Stimulated activated CD8-positive, alpha-beta memory T cell treated with anti-CD3 and anti-CD28 coated beads, Interleukin-4, amount 100 ng/mL, for 4 hours (primary cell): ENCODE results near the gene PDXK.

Experiments used
- DNase-seq, 2 donors: peaks; one replicate each; pipeline ENCODE4 v3.0.0-alpha.2; 2020; ENCODE audit warnings: low read depth in 2 of 2, low spot score in 1 of 2

The PDXK gene

DNA sequence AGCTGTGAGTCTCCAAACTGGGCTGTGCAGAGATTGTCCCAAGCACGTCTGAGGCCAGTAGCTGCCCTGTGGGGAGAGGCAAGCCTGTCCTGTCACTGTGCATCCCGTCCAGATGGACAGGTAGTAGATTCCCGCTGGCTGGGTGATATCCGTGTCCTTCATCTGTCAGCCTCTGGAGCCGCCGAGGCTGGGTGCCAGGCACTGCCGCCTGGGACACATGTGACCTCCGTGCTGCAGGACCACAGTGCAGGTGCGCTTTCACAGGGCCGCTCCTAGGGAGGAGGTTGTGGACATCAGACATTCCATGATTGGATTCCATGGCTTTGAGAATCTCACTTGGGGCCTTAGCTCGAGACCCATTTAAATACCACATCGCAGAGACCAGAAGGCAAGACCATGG, 4.7 kb downstream of the PDXK start:
- DNase-seq: no peak

DNA sequence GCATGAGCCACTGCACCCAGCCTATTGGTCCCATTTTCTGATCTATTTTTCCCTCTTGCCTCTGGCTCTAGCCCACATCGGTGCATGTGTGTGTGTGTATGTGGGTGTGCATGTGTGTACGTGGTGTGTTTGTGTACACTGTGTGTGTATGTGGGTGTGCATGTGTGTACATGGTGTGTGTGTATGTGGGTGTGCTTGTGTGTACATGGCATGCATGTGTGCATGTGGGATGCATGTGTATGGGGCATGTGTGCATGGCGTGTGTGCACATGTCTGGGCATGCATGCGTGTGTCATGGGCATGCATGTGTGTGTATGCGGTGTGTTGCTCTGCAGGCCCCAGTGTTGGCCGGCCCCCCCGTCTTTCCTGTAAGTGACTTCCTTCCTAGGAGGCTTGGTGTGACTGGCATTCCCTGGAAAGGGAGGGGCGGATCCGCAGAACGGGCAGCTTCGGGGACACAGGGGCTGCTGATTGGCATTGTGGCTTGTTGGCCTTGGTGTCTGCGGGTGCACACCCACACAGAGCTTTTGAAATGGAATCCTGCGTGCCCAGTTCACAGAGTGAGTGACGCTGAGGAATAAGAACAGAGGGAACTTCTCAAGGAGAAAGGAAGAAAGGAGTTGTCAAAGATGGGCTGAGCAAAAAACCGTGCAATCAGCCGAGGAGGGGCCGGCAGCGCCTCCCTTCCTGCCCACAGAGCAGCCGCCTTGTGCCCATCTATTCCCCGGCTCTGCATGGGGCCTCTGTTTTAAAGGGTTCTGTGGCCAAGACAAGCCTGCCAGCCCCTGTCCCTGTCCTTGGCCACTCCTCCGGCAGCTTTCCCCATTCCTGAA, 8.0 kb downstream of the PDXK start:
- no peak for DNase-seq

DNA sequence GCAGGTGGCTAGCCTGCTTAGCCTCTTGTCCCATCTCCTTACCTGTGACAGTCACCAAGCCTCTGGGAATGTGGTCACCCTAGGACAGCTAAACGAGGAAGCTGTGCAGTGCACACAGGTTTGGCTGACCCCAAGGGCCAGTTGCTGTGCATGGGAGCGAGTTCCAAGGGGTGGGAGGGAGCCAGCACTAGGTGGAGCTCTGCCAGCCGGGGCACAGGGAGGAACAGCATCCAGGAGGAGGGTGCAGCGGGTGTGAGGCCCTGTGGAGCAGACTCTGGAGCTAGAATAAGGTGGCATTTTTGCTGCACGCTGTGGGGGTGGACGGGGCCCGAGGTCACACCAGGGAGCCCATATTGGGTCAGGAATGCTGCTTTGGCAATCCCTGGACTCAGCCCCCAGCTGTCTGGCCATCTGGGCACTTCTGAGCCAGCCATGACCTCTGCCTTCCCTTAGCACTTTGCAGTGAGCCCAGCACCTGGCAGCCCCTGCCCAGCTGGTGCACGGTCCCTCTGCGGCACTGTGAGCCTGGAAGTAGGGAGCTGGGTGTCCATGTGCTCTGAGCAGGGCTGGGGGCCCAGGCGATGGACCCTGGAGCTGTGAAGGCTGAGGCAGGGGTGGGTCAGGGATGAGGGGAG, 8.7 kb downstream of the PDXK start:
- DNase-seq: no peak

DNA sequence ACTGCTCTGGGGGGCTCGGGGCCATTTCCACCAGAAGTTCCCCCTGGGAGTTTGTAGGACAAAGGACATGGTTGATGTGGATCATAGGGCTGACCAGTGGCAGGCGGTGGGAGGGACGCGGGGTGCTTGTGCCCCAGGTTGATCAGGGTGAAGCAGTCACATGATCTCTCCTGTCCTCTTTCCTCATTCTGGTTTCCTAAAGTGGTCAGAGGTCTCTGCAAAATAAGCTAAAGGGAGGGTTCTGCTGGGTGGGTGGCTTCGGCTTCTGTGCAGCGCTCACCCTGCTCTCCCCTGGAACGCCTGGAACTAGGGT, 9.2 kb downstream of the PDXK start:
- DNase-seq: no peak

DNA sequence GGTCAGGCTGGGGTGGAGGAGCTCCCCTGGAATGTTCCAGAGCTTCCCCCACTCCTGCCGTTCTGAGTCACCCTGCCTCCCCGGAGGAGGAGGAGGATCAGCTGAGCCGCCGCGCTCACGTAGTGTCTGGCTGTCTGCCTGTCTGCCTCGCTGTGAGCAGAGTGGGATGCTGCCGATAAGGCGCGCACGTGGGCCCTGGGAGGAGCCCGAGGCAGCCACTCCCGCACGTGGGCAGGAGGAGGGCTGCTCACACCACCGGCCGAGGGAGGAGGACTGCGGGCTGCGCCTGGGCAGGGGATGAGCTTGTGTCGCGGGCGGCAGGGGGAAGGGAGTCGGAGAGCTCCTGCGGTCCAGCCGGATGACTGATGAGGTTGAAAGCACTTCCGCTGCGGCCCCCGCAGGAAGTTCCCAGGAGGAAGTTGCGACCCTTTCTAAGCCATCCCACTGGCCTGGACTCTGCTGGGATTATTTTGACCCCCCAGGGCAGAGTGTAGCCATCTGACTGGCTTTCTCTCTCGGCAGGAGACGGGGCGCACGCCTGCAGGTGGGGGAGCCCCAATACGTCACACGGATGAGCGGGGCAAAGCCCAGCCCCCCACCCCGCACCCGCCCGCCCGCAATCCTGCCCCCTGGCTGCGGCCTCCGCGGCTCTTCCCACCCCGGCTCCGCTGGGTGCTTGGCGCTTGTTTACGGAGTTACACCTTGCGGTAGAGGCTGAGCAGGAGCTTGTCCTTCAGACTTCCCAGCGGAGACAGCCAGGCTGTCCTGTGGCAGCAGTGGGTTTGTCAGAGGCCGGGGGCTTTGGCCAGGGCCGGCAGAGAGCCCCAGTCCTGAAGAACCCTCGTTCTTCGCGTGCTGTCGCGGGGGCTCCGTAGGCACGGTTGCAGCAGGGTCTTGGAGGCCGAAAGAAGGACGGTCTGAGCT, 9.8 kb downstream of the PDXK start:
- DNase-seq: peak; percentile 54 to 81

DNA sequence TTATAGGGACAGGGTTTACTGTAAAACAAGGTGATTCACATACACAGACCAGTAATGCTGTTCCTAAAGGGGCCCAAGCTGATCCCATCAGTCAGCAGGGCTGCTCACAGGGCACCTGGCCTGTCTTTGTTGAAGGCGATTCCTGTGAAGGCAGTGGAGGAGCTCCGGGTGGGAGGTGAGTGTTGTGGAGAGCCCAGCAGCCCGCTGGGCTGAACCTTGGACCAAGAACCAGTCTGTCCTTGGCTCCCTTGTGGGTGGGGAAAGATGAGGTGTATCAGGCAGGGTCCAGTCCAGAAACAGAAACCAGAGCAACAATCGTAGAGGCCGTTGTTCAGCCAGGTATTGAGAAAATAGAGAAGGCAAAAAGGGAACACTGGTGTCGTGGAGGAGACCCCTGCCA, 12.5 kb downstream of the PDXK start:
- no peak for DNase-seq

DNA sequence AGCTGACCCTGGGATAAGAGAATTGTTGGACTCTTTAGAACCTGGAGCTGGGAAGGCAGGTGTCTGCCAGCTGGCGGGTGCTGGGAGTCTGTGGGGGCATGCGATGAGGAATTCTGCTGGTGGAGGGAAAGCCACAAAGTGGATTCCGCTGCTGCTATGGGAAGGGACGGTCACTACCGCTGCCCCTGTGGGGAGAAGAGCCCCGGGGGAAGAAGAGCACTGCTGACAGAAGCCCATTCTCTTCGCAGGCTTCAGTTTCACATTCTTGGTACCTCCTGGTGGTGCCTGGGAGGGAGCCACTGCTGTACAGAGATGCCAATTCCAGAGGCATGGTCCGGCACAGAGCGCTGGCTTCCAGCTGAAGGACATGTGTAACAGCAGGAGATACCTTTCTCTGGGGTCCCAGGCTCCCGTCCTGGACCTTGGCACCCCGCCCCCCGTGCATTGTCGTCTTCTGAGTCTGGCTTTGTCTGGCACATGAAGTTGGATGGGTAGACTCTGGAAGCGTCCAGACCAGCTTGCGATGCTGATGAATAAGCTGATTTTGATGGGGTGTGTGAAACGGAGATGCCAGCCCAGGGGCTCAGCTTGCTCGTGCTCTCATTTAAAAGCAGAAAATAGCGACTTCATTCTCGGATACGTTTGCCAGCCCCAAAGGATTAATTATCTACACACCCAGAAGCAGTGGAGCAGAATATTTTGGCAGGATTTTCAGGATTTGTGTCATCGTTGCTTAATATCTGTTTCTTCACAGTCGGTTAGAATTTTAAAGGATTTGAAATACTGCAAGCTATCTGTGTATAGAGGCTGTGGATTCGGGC, 13.2 kb downstream of the PDXK start:
- no peak for DNase-seq

DNA sequence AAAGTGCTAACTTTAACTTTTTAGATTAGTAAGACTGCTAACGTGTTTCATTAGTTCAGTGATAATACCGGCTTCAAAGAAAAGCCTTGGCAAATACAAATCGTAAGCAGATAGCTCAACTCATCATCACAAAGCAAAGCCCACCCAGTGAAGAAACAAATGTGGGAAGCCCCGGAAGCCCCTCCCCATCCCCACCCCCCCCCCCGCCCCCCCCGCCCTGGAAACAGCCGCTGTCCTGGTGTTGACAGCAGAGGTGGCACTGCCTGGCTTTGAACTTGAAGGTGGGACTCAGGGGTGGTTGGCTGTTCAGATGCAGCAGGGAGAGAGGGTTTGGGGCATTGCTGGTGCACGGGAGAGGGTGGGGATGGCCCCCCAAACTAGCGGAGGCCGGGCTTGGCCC, 14.1 kb downstream of the PDXK start:
- DNase-seq: no peak

DNA sequence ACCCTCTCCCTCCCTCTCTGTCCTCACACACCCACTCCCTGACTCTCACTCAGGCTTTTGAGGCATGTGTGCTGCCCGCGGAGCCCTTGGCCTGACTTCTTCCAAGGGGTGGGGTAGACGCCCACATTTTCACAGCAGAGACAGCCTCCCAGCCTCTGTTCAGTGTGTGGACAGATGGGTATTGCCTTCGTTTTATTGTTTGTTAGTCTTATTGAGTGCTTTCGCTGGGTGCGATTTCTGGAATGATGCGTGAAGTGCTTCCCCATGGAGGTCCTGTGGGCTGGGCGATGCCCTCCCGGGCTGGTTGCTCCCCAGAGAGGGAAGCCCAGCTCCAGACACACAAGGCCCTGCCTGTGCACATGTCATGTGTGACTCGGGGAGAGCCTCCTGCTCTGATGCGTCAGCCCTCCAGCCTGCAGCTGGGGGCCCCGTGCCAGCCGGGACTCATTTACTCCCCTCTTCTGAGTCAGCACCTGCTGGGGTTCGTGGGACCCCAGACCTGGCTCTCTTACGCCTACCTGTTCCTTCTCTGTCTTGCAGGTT, 14.7 kb downstream of the PDXK start:
- peak in 1 of 2 donors; percentile 28 for DNase-seq

DNA sequence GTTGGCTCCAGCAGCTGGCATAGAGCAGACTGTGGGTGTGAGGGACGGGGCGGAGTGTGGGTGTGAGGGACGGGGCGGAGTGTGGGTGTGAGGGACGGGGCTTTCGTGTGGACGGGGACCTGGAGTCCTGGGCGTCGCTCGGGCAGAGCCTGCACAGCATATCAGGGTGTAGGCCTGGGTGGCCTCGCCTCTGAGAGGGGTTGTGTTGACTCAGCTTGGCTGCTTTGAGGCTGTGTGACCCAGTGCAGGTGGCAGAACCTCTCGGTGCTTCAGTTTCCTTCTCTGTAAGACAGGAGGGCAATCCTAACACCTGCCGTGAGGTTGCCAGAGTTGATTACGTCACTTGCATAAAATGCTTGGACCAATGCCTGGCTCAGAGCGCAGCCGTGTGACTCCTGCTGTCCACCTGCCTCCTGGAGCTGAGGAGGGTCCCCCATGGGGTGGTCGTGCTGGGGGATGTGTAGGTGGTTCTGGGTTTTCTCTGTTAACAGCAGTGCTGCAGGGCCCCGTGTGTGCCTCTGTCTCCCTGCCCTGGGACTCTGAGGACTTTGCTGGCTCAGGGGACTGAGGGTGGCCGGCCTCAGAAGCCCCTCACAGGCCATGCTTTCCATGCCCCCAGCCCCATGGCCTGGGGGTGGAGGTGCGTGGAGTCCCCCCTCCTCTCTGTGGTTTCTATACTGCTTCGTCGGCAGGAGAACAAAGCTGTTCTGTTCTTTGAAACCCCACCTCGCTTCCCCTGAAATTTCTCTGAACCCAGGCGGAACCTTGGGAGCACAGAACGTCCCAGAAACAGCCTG, 15.4 kb downstream of the PDXK start:
- no peak for DNase-seq

DNA sequence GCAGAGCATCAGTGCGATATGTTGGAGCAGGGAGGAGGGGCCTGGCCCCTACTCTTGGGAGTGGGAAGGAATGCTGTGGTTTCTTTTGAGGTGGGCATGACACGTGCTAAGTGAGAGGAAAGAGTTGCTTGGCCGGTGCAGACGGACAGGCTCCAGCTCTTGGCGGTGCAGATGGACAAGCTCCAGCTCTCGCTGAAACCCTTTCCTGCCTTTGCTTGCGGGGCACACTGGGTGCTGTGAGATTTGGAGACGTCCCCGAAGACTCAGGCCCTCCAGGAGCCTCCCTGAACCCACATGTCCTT, 15.9 kb downstream of the PDXK start:
- no peak for DNase-seq

DNA sequence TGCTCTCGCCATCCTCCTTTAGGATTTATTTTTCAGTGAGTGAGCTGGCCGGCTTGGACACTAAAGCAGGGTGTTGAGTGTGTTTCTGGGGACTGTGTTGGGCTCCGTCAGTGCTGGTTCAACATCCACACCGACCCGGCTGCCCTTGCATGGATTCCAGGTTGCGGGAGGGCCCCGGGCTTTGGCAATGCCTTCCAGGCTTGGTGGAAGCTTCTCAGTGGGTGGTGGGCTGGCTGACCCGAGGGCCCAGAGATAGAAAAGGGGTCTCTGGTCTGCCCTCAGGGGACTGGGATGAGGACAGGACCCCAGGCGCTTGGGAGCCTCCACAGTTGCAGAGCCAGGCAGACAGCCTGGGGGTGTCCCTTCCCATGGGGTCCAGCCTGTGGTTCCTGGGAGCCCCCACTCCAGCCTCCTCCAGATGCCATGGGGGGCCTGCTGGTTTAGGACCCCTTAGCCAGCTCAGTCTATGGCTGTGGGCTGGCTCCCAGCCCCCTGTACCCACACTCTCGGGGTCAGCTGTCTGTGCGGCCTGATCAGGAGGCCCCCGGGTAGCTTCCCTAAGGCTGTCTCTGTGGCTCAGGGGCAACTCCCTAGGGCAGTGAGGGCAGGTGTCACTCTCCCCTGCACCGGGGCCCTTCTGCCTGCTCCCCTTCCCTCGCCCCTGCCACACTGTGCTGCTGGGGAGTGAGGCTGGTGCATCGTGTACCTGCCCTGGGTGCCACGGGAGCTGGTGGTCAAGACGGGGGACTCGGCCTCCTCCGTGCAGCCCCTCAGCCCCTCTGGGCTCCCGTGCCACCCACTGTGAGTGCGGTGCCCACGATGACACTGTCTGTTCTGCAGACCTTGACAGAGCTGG, 16.5 kb downstream of the PDXK start:
- DNase-seq: no peak

DNA sequence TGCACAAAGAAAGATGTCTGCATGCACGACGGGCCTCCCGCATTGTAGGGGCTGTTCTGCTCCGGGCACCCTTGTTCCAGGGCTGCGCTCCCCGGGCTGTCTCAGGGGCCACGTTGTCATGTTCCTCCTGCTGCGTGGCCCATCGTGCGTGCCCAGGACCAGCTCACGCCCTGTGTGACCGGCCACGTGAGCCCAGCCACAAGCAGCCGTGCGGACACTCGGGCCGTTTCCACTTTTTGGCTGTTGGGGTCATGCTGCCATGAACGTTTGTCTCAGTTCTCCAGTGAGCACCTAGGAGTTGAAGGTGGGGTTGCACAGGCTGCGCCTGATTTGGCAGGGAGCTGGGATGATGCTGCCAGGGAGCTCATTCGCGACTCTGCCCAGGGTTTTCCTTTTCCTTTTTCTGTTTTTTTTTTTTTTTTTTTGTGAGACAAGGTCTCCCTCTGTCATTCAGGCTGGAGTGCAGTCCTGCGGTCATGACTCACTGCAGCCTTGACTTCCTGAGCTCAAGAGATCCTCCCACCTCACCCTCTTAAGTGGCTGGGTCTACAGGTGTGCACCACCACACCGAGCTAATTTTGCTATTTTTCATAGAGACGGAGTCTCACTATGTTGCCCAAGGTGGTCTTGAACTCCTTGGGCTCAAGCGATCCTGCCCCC, 17.4 kb downstream of the PDXK start:
- DNase-seq: no peak

DNA sequence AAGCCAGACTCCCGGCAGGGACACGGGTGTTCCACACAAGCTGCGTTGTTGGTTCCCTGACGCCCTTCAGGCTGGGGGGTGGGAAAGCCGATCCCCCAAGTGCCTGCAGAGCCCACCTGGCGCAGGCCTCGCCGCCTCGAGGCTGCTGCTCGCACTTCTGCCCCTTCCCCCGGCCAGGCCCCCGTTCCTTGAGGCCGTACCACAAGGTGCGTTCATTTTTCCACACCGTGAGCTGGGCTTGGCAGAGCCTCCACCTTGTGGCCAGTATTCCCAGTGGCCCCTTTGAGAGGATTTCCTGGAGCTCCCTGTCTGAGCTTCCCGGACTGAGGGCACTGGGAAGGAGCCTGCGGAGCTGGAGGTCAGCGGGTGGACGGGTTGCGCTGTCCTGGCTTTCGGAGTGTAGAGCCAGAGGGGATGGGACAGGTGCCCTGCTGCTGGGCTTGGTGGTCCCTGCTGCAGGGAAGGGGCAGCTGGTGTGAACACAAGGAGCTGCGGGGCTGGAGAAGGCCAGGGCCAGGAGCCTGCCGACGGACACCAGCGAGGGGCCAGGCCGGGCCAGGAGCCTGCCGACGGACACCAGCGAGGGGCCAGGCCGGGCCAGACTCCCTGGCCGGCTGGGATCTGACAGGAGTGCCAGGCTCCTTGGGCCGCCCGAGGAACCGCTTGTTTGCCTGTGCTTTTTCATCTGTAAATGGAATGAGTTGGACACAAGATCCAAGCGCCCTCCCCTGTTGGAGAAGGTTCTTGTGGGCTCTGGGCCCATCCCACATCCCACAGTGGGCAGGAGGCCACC, 18.4 kb downstream of the PDXK start:
- no peak for DNase-seq

DNA sequence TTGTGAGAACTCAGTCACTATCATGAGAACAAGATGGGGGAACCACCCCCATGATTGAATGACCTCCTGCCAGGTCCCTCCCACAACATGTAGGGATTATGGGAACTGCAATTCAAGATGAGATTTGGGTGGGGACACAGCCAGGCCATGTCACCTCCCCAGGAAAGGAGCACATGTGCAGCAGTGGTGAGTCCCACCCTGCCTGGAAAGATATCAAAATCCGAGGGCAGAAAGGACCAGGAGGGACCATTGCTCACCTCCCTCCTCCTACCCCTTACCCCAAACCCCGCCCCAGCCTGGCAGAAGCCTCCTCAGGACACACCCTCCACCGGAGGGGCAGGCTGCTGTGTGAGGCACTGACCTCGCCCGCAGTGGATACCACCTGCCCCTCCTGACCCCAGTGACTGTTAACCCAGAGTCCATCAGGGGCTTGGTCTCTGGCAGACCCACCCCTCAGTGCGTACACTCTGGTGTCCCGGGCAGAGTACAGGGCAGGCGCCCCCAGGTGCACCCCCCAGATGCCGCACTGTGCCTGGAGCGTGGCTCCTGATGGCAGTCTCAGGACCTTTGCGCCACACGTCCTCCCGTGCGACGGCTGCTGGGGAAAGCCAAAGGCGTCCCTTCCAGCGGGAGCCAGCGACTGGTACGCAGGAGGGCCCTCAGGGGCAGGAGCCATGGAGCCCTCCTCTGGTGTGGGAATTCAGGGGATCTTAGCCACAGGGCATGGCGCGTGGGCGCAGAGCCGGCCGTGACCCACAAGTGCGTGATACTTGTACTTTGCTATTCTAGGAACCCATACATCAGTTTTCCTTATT, 20.9 kb downstream of the PDXK start:
- no peak for DNase-seq

DNA sequence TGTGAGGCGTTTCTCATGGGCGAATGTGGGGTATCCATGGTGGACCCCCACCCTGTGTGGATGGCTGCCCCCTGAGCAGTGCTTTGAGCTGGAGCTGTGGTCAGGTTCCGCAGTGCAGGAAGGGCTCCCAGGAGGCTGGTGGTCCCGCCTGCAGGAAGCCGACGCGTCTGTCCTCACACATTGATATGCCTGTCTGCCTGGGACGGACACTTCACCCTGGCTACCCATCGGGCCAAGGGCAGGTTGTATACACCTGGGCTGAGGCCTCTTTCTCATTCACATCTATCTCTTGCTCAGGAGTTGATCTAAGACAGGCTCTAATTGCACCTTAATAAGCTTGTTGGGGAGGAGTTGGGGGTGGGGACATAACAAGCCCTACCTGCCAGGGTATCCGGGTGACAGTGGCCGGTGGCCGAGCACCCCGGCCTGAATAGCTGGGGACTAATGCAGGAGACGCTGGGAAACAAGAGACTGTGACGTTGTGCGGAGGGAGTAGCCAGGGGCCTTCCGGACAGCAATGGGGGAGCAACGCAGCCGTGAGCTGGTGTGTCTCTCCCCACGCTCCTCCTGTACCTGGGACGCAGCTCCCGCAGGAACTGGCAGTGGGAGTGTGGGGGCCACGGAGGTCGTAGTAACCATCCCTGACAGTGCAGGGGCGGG, 21.7 kb downstream of the PDXK start:
- no peak for DNase-seq
